ENCODE results near the gene TXNRD2.

TXNRD2 gene

GRCh38 chr22:19903513-19903912, 38.1 kb downstream of the TXNRD2 start:
- no peak for DNase-seq

- no peak for DNase-seq
These were observed 38.6 kb downstream of the TXNRD2 start for GRCh38 chr22:19903031-19903430.

GRCh38 chr22:19902245-19902715, 39.3 kb downstream of the TXNRD2 start:
- DNase-seq: no peak

- no peak for DNase-seq
These were observed 39.9 kb downstream of the TXNRD2 start for GRCh38 chr22:19901577-19902244.

- no peak for DNase-seq
These were observed 40.7 kb downstream of the TXNRD2 start for GRCh38 chr22:19900707-19901436.

GRCh38 chr22:19898831-19899567, 42.6 kb downstream of the TXNRD2 start:
- no peak for DNase-seq

GRCh38 chr22:19898145-19898544, 43.5 kb downstream of the TXNRD2 start:
- DNase-seq: no peak

- no peak for DNase-seq
These were observed 43.9 kb downstream of the TXNRD2 start for GRCh38 chr22:19897726-19898125.

GRCh38 chr22:19896665-19897355, 44.8 kb downstream of the TXNRD2 start:
- no peak for DNase-seq

- DNase-seq: no peak
These were observed 46.3 kb downstream of the TXNRD2 start for GRCh38 chr22:19895160-19895849.

GRCh38 chr22:19893363-19893762, 48.3 kb downstream of the TXNRD2 start:
- no peak for DNase-seq

GRCh38 chr22:19892925-19893324, 48.7 kb downstream of the TXNRD2 start:
- DNase-seq: no peak

- peak; percentile 43 for DNase-seq
These were observed 49.2 kb downstream of the TXNRD2 start for GRCh38 chr22:19892257-19892879.

GRCh38 chr22:19891317-19892256, 50.0 kb downstream of the TXNRD2 start:
- DNase-seq: peak; percentile 83

GRCh38 chr22:19890502-19891316, 50.9 kb downstream of the TXNRD2 start:
- DNase-seq: no peak

GRCh38 chr22:19889951-19890350, 51.7 kb downstream of the TXNRD2 start:
- DNase-seq: no peak

GRCh38 chr22:19888131-19888746, 53.4 kb downstream of the TXNRD2 start:
- no peak for DNase-seq

GRCh38 chr22:19887256-19887985, 54.2 kb downstream of the TXNRD2 start:
- no peak for DNase-seq
